CD4-positive, alpha-beta T cell treated with Interferon alpha-2 for 1 hour (primary cell): ENCODE data around the gene MEIS1.

Experiments used
- DNase-seq, 2 donors: peaks; one replicate each; pipeline ENCODE4 v3.0.0-alpha.2; 2020 to 2022

MEIS1 gene

DNA sequence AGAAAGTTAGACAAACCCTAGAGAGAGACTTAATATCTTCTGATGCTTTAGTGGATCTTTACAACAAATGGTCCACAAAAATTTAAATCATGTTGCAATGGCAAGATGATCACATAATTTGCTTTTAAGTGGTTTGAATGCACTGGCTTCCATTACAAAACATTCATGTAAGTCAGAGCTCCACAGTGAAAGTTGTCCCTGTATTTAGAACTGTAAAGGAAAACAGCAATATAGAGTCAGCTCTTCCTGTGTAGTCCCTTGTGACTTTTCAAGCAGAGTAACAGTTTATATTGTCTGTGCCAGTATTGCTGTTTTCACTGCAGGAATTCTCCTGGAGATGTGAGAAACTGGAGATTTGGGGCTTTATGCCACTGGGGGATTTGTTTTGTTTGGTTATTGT is 77.7 kb downstream of the MEIS1 start:
- no peak for DNase-seq

DNA sequence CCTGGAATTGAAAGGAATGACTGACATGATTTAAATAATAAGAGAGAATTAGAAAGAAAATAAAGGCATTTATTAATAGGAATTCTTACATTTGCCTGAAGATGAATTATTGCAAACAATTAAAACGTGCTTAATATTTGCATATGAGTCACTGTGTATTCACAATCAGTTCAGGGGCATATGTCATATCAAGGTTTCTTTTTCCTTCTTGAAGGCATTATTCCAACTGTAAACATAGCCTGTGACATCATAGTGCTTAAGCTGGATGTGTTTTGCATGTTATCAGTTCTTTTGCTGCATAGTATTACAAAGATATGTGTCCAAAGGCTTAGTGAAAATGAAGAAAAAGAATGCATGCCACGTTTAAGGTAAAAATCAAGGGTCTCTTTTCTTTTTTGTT is 80.8 kb downstream of the MEIS1 start:
- no peak for DNase-seq

DNA sequence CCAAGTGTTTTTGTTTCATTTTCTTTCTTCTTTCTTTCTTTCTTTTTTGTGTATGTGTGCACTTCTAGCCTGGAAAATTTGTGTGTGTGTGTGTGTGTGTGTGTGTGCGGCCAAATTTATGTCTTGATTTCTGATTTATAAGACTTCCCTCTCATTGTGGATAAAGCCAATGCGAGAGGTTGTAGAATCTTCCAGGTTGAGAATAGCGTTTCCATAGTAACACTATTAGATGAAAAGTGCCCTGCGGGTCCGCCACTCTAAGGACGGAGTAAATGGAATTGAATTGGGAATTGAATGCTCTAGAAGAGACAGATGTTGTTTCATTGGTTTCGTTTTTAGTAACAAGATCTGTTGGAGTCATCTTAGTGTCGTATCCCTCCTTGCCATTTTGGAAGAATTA is 81.6 kb downstream of the MEIS1 start:
- no peak for DNase-seq

DNA sequence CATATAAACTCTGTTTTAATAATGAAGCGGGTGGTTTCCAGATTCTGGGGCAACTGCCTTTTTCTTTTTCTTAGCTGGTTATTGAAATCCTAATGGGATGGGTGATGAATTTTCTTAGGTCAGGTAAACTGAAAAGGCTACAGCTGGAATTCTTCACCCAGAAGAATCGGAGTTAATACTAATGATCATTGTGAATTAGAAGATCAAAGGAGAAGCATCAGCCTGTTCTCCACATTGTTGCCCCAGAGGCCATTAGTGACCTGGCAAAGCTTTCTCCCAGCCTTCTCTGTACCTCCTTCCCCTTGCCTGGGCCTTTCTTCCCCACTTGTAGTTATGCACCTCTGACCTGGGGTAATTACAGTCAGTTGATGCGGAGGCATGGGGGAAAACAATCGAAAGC is 82.8 kb downstream of the MEIS1 start:
- DNase-seq = no peak

DNA sequence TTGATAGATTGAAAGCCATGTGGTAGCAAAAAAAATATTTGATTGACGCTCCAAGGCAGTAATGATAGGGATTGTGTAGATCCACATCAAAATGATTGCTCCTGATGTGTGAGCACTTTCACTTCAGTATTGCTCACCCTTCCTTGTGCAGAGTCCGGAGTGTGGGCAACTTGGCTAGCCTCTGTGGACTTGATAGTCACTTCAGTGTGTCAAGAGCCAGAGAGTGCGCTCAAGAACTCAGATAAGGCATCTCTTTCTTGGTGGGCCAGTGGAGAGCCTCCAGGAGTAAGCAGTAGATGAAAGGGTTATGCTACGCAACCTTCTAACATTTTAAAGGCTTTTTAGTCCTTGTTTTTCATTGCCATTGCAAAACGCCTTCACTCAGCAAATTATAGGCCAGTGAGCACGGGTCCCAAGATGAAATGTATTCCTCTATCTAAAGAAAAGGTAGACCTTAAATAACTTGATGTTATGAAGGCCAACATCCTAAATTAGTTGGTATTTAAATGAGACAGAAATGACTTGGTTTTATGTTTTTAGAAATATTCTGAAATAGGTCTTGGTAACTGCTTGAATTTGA is 84.4 kb downstream of the MEIS1 start:
- no peak for DNase-seq

DNA sequence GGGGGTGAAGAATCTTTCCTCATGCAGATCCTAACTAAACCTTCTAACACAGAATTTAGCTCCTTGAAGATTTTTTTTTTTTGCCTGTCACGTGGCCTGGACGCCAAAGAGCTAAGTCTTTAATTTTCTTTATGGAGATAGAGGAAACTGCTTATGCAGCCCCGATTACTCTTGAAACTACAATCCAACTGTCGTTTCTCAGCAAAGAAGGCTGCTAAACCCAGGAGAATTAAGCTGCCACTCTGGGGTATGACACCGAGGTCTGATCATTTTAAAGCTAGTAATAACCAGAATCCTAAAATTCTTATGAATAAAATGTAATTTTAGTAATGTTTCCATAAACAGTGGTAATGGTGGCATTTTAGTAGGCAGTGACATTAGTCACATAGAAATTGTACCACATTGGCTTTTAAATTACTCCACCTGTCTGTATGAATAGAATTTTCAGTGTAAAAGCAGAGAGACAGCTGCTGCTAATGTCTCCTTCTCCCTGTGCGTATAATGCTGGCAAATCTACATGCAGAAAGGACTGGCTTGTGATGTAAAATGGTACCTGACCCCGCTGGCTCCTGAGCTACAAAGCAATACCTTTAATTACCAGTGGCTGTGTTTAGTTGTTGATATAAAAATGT is 86.5 kb downstream of the MEIS1 start:
- no peak for DNase-seq

DNA sequence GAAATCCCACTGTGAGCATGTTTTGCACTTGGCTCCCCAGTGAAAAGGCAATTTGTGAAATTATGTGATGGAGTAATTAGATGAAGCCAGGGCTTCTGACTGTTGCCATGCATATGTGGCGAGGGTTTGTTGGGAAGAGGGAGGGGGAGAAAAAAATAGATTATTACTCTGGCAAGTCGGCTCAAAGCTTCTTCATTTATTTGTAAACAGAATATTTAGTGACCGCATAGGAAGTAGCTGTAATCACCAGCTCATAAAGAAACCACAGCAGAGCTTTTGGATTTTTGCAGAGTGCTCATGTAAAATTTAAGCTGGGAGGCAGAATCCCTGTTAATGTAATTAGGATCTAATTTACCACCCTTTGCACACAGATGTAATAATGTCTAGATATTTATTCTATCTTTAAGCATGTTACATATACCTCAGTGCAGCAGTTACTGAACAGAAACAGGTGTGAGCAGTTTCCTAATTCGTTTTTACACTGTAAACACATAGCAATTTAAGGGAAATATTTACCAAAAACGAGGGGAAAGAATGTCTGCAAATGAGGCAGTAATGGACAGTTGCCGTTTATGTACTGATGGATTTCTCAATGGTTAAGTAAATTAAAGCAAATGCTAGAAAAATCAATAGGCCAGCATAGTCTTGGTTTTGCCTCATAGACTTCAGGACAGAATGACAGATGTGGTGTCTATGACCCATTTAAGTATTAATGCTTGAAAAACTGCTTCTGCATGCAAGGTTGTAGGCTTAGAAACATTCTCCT is 87.9 kb downstream of the MEIS1 start:
- no peak for DNase-seq

DNA sequence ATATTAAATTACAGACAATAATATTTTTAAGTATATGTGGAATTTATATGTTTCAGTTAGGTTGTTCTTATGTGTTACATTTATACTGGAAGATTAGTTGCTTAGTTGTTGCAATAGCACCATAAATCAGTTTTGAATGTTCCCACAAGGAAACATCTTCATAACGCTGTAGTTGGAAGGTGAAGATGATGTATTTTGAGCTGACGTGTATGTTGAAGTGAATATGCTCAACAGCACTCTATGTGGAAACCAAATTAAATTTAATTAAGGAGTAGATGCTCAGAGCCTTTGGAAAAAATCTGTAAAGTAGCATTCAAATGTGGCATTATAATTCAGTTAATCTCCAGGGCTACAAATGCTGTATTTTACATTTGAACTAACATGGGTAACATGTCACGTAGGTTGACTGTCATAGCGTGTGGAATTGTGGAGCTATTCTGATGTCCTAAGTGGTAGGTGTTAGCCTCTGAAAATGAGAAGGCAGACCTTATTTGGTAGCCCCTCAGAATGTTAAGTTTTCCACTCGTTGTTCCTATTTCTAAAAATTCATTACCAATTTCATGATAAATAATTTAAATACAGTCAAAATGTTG is 88.5 kb downstream of the MEIS1 start:
- no peak for DNase-seq

DNA sequence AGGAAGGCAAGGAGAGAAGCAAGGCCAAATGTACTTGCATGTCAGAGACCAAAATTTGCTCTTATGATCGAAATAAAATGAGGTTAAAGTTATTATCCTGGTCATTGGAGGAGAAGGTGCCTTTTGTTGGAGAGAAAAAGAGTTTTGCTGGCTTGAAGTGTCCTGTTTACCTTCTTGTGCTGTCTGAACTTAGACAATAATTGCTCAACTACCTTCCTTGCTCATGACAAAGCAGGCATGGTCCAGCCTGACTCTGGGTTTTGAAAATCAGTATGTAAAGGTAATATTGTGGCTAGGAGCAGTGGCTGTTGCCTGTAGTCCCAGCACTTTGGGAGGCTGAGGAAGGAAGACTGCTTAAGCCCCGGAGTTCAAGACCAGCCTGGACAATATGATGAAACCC is 89.1 kb downstream of the MEIS1 start:
- no peak for DNase-seq

DNA sequence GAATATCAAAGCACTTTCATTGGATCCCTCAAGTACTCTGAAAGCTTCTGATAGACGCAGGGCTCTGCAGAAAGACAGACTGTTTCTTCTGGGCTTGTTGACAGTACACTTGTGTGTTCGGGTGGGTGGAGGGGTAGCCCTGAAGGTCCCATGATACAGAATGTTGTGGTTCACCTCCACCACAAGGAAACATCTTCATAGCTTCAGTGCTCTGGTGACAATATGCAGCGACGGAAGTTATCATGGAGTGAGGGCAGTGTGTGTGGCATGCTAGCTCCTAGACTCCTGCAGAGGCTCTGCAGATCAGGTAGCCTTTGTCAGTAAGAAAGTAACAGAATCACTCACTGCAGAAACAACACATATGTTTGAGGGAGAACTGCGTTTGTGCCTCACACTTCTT is 90.7 kb downstream of the MEIS1 start:
- DNase-seq = no peak

DNA sequence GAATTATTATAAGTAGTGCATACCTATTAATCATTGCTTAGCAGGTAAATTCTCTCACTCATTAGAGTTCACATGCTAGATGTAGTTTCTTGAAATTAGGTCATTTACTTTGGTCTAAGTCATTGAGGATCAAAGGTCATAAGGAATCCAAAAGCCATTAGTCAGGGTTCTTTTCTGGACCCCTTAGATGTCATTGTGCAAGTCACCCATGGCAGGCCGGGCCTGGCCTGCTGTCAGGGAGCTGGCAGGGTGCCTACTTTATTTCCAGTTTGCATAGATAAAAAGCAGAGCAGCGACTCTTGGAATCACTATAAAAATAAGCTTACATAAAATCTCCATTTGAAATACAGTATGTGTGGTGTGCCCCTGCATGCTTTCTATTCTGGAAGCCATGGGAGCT is 91.3 kb downstream of the MEIS1 start:
- DNase-seq = no peak

DNA sequence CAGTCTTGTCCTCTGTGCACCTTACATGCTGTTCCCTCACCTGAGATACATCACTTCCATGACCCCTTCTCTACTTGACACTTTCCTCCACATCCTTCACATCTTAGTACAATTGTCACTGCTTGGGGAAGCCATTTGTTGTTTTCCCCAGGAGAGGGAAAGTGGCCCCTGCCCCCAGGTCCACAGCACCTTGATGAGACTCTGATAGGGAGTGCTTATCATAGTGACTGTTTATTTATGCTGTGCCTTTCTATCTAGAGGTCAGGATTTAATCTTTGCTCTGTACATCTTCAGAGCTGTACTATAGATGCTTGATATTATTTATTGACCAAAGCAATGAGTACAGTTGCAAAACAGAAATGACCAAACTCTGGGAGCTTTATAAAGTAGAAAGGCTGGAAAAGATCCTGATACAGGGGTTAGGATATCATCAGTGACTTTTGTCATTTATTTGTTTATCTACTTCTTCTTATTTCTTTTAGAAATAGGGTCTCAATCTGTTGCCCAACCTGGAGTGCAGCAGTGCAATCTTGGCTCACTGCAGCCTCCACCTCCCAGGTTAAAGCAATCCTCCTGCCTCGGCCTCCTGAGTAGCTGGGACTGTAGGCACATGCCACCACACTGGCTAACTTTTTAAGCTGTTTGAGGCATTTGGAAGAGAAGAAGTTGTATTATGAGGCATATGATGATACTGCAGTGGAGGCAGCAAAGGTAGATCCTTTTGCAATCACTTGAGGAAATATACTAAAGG is 94.2 kb downstream of the MEIS1 start:
- no peak for DNase-seq

DNA sequence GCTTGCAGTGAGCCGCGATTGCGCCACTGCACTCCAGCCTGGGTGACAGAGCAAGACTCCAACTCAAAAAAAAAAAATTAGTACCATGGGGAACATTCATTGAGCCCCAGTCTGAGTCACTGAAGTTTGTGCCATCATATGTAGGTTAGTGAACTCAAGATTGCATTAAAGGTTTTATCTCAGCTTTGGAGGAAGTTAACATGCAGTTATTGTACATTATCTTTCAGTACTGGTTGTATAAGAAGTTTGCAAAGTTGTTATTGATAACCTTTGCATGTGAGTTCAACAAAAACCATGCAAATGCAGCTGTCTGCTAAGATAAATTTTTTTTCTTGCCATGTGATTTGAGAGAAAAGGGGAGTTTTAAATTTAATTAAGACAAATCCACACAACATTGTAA is 95.7 kb downstream of the MEIS1 start:
- no peak for DNase-seq

DNA sequence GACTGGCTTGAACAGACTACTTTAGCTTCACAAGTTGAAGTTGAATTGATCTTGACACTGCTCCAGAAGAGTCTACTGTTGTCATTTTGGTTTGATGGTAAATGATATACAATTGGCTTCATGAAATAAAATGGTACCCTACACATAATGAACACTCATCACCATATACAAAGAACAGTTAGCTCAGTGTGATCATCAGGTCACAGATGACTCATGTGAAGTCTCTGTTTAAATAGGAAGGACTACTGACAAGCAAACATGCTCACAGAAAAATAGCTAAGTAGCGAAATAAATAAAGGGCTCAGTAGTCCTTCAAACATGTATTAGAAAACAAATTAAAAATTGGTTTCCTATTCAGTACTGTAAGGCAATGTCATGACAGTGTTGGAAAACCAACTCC is 96.2 kb downstream of the MEIS1 start:
- no peak for DNase-seq

DNA sequence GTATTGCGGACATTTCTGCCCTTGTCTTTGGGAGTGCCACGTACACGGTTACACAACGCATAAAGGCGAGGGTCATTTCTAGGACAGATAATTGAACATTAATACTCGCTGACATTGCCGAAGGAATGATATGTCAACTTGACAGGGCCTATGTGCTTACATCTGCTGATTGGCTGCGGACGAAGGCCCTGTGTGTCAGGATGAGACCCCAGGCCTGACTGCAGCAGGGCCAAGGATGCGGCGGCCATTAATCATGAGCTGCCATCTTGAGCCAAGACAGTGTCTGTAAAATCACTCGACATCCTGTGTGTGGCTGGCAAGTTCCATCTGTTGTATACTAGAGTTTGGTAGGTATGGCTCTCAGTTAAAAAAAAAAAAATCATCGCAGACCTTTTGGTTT is 96.6 kb downstream of the MEIS1 start:
- DNase-seq = no peak

DNA sequence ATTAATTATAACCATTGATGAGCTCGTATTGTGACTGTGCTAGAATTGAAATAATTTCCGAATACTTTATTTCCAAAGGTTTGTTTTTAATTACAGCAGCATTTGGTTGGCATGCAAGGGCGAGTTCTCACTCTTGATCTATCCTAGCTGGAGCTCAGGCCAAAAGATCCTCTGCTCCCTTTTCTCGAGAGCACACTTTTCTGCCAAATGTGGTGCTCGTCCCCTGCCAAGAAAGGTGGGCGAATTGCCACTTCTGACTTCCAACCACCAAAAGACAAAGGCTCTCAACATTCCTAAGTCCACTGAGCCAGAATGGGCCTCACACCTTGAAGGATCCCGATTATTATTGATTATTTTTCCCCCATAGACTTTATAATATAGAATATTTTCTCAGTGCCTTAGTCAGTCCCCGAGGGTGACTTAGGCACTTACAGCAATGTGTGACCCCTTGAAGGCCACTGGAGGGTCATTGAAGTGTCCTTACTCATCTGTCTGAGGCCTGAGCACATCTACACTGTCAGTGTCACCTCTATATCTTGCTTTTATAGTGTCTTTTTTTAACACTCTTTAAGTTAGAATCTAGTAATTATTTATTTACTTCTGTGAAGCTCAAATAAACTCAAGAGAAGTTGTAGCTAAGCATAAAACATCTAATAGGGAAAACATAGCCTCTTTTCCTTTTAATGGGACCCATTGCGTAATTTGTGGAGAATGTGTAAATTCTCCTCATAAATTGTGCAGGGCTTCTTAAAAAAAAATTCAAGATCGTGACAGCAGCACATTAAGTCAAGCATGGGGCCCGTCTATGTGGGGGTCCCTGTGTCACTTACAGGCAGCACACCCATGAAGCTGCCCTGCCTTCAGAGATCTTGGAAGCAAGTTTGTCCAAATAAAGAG is 98.3 kb downstream of the MEIS1 start:
- no peak for DNase-seq

DNA sequence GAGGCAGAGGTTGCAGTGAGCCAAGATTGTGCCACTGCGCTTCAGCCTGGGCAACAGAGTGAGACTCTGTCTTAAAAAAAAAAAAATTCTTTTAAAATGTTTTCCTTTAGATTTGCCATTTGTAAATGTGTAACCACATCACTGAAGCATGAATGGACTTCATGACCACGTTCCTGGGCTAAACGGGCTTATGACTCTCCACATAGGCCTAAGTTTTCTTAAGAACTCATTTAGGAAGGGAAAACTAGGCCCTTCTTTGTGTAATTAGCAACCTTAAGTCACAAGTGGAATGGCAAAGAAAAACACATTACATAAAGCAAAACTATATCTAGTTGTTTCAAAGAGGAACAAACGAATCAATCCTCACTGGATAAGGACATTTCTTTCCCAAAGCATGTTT is 99.5 kb downstream of the MEIS1 start:
- no peak for DNase-seq

DNA sequence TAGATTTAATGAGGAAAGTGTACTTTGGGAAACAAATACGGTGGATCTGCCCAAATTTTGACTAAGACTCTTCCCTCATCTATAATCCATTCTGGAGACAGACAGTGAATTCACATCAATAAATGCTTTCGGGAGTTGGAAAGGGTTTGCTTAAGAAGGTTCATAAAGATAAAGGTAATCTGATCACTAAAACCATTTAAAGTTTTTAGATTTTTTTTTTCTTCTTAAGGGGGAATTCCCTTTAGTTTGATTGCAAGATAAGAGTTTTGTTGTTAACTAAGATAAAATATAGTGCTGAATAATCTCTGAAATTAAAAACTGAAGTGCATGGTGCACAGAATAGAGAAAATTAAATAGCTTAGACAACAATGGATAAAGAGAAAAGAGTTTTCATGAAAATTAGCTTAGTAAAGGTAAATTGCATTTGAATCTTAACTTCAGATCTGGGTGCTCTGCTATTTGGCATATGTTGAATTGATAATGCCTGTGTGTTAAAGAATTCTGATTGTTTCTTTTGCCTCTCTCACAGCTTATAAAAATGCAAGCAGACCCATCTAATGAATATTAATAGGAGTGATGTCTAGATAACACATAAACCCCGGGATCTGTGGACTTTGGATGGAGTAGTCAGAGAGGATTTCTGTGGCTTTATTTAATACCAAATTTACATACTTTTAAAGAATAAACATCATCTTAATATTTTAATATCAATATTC is 100.8 kb downstream of the MEIS1 start:
- DNase-seq = no peak

DNA sequence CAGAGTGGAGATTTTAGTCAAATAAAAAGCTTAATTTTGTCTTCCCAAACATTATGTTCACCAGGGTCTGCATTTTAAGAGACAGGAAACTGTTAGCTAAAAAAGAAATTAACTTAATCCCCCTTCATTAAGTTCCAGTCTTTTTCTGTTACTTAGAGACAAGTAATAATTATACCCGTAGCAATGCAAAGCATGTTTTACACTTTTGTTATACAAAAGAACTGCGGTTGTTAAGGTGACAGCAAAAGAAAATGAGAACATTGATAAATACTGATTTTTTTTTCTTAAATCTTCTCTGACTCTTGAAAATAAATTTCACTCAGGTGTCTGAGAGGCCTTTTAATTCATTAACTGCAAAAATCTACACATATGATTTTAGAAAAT is 101.4 kb downstream of the MEIS1 start:
- no peak for DNase-seq

DNA sequence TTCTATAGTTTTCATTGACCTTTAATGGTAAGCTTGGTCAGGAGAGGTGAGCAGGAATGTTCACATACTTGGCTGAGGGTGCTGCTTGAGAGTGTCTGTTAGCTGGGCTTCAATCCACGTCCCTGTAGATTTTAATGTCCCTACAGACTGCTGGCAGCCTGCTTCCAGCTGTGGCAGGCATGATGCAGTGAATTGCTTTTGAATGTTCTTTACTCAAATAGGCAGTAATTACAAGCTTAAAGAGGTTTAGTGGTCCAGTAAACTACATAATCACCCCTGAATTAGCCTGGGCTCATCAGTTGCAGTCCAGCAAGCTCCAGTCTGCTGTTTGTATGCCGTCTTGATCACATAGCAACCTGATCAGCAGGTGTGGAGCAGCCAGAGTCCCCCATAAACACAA is 102.1 kb downstream of the MEIS1 start:
- DNase-seq = no peak

DNA sequence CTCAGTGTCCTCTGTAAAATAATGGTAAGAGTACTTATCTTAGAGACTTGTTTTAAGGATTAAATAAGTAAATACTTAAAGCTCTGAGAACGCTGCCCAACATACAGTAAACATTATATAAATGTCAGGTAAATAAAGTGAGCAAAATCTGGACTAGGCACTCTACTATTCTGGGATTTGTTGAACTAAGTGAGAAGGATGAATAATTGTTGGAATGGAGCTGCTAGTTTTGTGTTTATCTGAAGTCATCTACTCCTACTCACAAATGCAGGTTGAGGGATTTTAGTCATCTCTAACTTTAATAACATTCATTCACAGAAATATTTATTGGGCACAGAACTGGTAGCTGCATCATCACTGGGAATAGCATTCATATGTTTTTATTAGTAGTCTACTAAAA is 103.4 kb downstream of the MEIS1 start:
- no peak for DNase-seq

DNA sequence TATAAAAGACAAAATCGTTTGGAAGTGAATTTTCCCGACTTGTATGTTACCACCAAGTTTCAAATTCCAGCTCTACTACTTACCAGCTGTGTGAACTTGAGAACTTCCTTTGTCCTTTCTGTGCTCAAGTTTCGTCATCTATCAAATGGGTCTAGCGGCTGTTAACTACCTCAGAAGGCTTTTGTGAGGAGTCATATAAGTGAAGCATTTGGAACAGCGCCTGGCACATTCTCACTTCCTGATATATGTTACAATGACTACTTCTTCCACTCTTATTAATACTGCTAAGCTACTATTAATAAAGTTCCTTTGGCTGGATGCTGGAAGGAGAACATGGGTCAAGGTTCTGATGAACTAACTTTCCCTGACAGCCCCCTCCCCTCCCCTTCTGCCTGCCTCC is 104.5 kb downstream of the MEIS1 start:
- DNase-seq = no peak
